H1 (cell line): ENCODE measurements around the gene XPO5. TPM values are rescaled to one million over a fixed set of nuclear protein-coding genes. Genes with fewer than 3 reads are reported as not detected.
A peak's percentile ranks its signal among the peaks of the same experiment; 100 is the strongest.

Experiments
- CTCF ChIA-PET: fragments of 300-600 bp; sonication (Branson Sonifier 250); formaldehyde crosslinking; loops from one replicate; lab custom pipeline; 2021; ENCODE audit not compliant: partially characterized antibody; lab: Charles Lee
- POLR2A ChIA-PET: fragments of 300-600 bp; sonication (Branson Sonifier 250); formaldehyde crosslinking; loops from one replicate; lab custom pipeline; 2021; ENCODE audit warnings: inconsistent platforms; ENCODE audit not compliant: partially characterized antibody; lab: Charles Lee
- DNase-seq, 2 experiments: peaks; one replicate each; pipeline versions ENCODE4 v3.0.0 to v3.0.0-alpha.2; 2010 to 2022; ENCODE audit warnings: low spot score in 2 of 2, low read depth in 1 of 2, mixed read lengths in 1 of 2
- FAIRE-seq: peaks from 2 replicates; lab custom pipeline; 2011; peaks lifted over from hg19 to GRCh38; lab: Jason Lieb, UNC
- H2AFZ ChIP-seq: 2 replicates; pipeline ENCODE4 v1.8.1; 2012; ENCODE audit warnings: low read length, inconsistent platforms
- H2AK5ac ChIP-seq: 2 replicates; pipeline ENCODE4 v1.6.1; 2013; ENCODE audit warnings: low read depth, low read length
- H2BK120ac ChIP-seq: replicated peaks from 2 replicates; pipeline ENCODE3; 2013; ENCODE audit warnings: low read depth, low read length, inconsistent platforms
- H2BK12ac ChIP-seq: 2 replicates; pipeline ENCODE4 v1.6.1; 2013; ENCODE audit warnings: low read depth, low read length
- H2BK15ac ChIP-seq: 2 replicates; pipeline ENCODE4 v1.6.1; 2013; ENCODE audit warnings: low read length
- H2BK20ac ChIP-seq: 2 replicates; pipeline ENCODE4 v1.6.1; 2013; ENCODE audit warnings: low read length
- H2BK5ac ChIP-seq: 2 replicates; pipeline ENCODE4 v1.6.1; 2013; ENCODE audit warnings: low read depth, low read length
- H3K14ac ChIP-seq: 2 replicates; pipeline ENCODE4 v1.6.1; 2013; ENCODE audit warnings: inconsistent platforms; ENCODE audit not compliant: insufficient read length
- H3K18ac ChIP-seq: 2 replicates; pipeline ENCODE4 v1.6.1; 2013; ENCODE audit warnings: low read length; ENCODE audit errors: extremely low read depth
- H3K23ac ChIP-seq: 2 replicates; pipeline ENCODE4 v1.6.1; 2013; ENCODE audit warnings: inconsistent platforms; ENCODE audit not compliant: insufficient read length
- H3K23me2 ChIP-seq: 2 replicates; pipeline ENCODE4 v1.6.1; 2013; ENCODE audit warnings: low read depth, low read length
- H3K27ac ChIP-seq: 2 replicates; pipeline ENCODE4 v1.6.1; 2011; ENCODE audit warnings: low read depth, low read length, inconsistent platforms
- H3K27me3 ChIP-seq, 4 experiments: replicated peaks in 1 of 4; 1 replicate in 1 of 4; 2 replicates in 3 of 4; pipeline versions ENCODE4 v1.6.1 to v1.8.1; 2011 to 2013; ENCODE audit warnings: low read length in 3 of 4, mild to moderate bottlenecking in 3 of 4, inconsistent platforms in 2 of 4, mixed read lengths in 2 of 4, moderate library complexity in 1 of 4; ENCODE audit not compliant: control insufficient read depth in 3 of 4, insufficient read depth in 3 of 4; ENCODE audit errors: extremely low read depth in 1 of 4
- H3K36me3 ChIP-seq, 4 experiments: 2 replicates each; pipeline versions ENCODE4 v1.6.1 to v1.8.1; 2011 to 2013; ENCODE audit warnings: mild to moderate bottlenecking in 4 of 4, low read length in 3 of 4, moderate library complexity in 2 of 4, control low read depth in 1 of 4, inconsistent platforms in 1 of 4; ENCODE audit not compliant: insufficient read depth in 4 of 4, control insufficient read depth in 2 of 4
- H3K4ac ChIP-seq: replicated peaks from 2 replicates; pipeline ENCODE3; 2013; ENCODE audit warnings: low read length, low read depth, mixed read lengths, inconsistent platforms; ENCODE audit not compliant: insufficient read length
- H3K4me1 ChIP-seq, 4 experiments: replicated peaks in 1 of 4; 1 replicate in 1 of 4; 2 replicates in 3 of 4; pipeline versions ENCODE4 v1.6.1 to v1.8.1; 2011 to 2013; ENCODE audit warnings: low read length in 3 of 4, inconsistent platforms in 2 of 4, mixed read lengths in 1 of 4; ENCODE audit not compliant: insufficient read depth in 4 of 4, control insufficient read depth in 3 of 4
- H3K4me2 ChIP-seq, 2 experiments: 2 replicates each; pipeline versions ENCODE4 v1.6.1 to v1.8.1; 2011 to 2013; ENCODE audit warnings: low read depth in 2 of 2, low read length in 2 of 2, control low read depth in 1 of 2, inconsistent platforms in 1 of 2, mild to moderate bottlenecking in 1 of 2; ENCODE audit not compliant: insufficient read depth in 1 of 2
- H3K4me3 ChIP-seq, 4 experiments: fragments of 200-600, 300-600 bp in 1 of 4; sonication (generic), shearing (Covaris generic), sonication (Bioruptor Twin) in 1 of 4; 2 replicates each; pipeline versions ENCODE4 v1.5.1 to v1.8.1; 2011 to 2016; ENCODE audit warnings: low read length in 4 of 4, low read depth in 3 of 4, control low read depth in 2 of 4, inconsistent platforms in 2 of 4, mild to moderate bottlenecking in 2 of 4, mixed read lengths in 1 of 4, moderate library complexity in 1 of 4; ENCODE audit not compliant: insufficient read depth in 2 of 4; ENCODE audit errors: extremely low read depth in 1 of 4
- H3K56ac ChIP-seq: replicated peaks from 2 replicates; pipeline ENCODE3; 2013; ENCODE audit warnings: low read depth, mild to moderate bottlenecking, mixed read lengths, low read length, inconsistent platforms; ENCODE audit not compliant: insufficient read length
- H3K79me1 ChIP-seq: 2 replicates; pipeline ENCODE4 v1.6.1; 2013; ENCODE audit warnings: low read depth, low read length, control low read depth
- H3K79me2 ChIP-seq, 2 experiments: 2 replicates each; pipeline versions ENCODE4 v1.6.1 to v1.8.1; 2012 to 2013; ENCODE audit warnings: low read length in 2 of 2, mild to moderate bottlenecking in 2 of 2, inconsistent platforms in 1 of 2; ENCODE audit not compliant: insufficient read depth in 2 of 2, control insufficient read depth in 1 of 2
- H3K9ac ChIP-seq, 4 experiments: replicated peaks in 1 of 4; 1 replicate in 1 of 4; 2 replicates in 3 of 4; pipeline versions ENCODE4 v1.6.1 to v1.8.1; 2011 to 2013; ENCODE audit warnings: low read depth in 3 of 4, low read length in 3 of 4, control low read depth in 2 of 4, mild to moderate bottlenecking in 2 of 4, moderate library complexity in 2 of 4, inconsistent platforms in 1 of 4; ENCODE audit errors: extremely low read depth in 1 of 4
- H3K9me3 ChIP-seq, 2 experiments: 2 replicates each; pipeline versions ENCODE4 v1.6.1 to v1.8.1; 2012 to 2013; ENCODE audit warnings: mild to moderate bottlenecking in 2 of 2, moderate library complexity in 2 of 2, control low read depth in 1 of 2, inconsistent platforms in 1 of 2, low read depth in 1 of 2, low read length in 1 of 2, mixed read lengths in 1 of 2; ENCODE audit not compliant: insufficient read depth in 2 of 2
- H4K20me1 ChIP-seq, 2 experiments: replicated peaks in 1 of 2; 2 replicates each; pipeline versions ENCODE3 to v1.8.1; 2011 to 2013; ENCODE audit warnings: inconsistent platforms in 2 of 2, low read length in 2 of 2, mild to moderate bottlenecking in 1 of 2; ENCODE audit not compliant: insufficient read depth in 2 of 2, control insufficient read depth in 1 of 2
- H4K5ac ChIP-seq: 2 replicates; pipeline ENCODE4 v1.6.1; 2013; ENCODE audit warnings: low read length, low read depth, mixed read lengths, inconsistent platforms; ENCODE audit not compliant: insufficient read length
- H4K8ac ChIP-seq: 2 replicates; pipeline ENCODE4 v1.8.0; 2013; ENCODE audit warnings: mild to moderate bottlenecking, moderate library complexity, low read length, inconsistent platforms; ENCODE audit not compliant: insufficient read depth; ENCODE audit errors: extremely low read depth
- H4K91ac ChIP-seq: replicated peaks from 2 replicates; pipeline ENCODE3; 2013; ENCODE audit warnings: low read length, mixed read lengths, inconsistent platforms; ENCODE audit not compliant: insufficient read length
- ATF3 ChIP-seq: IDR thresholded peaks from 2 replicates; pipeline ENCODE4 v1.6.1; 2011; ENCODE audit warnings: low read depth, mild to moderate bottlenecking, low read length; ENCODE audit not compliant: insufficient read depth
- CEBPB ChIP-seq: IDR thresholded peaks from 2 replicates; pipeline ENCODE4 v1.6.1; 2012; ENCODE audit warnings: low read depth, low read length
- CHD1 ChIP-seq: IDR thresholded peaks from 2 replicates; pipeline ENCODE4 v1.6.1; 2012; ENCODE audit warnings: low read depth, low read length, improper control_type of control experiment
- EZH2 ChIP-seq: fragments of 200-600 bp; sonication (generic); IDR thresholded peaks from 2 replicates; pipeline ENCODE4 v1.7.1; 2012; ENCODE audit warnings: low read depth, mild to moderate bottlenecking, moderate library complexity, low read length, inconsistent platforms; ENCODE audit not compliant: severe bottlenecking
- MAFK ChIP-seq: IDR thresholded peaks from 2 replicates; pipeline ENCODE4 v1.6.1; 2012; ENCODE audit warnings: low read depth, mild to moderate bottlenecking, improper control_type of control experiment, low read length
- MAX ChIP-seq: IDR thresholded peaks from 2 replicates; pipeline ENCODE4 v1.6.1; 2012; ENCODE audit warnings: inconsistent platforms
- POLR2AphosphoS5 ChIP-seq: IDR thresholded peaks from 2 replicates; pipeline ENCODE4 v1.6.1; 2011; ENCODE audit warnings: low read depth, low read length
- SP1 ChIP-seq: IDR thresholded peaks from 2 replicates; pipeline ENCODE4 v1.6.1; 2011; ENCODE audit warnings: low read depth, low read length
- WGBS, 2 experiments: shearing (Covaris generic) in 1 of 2; methylation state at CpG; one replicate each; pipeline versions ENCODE4 v1.1.6 to v1.1.7; 2013 to 2015; ENCODE audit warnings: low lambda C conversion rate in 2 of 2, mixed read lengths in 2 of 2, inconsistent platforms in 1 of 2, low coverage in 1 of 2, missing lambda C conversion rate in 1 of 2; ENCODE audit not compliant: insufficient replicate concordance in 2 of 2, insufficient coverage in 1 of 2, insufficient read length in 1 of 2; ENCODE audit errors: extremely low coverage in 1 of 2, missing lambda C conversion rate in 1 of 2; 5-methylcytosine and 5-hydroxymethylcytosine counted together
- polyA plus RNA-seq, 7 experiments: library from polyadenylated mRNA; depleted of rRNA in 3 of 7; stranded (reverse) in 5 of 7; unstranded in 2 of 7; fragments of >200 nt in 5 of 7; fragments of 200-250 nt in 2 of 7; gene quantifications; 1 replicate in 5 of 7; 2 replicates in 1 of 7; 4 replicates in 1 of 7; pipeline versions ENCODE4 v1.2.1 to v1.2.3, GENCODE V29; 2011 to 2013; ENCODE audit warnings: missing spikeins in 2 of 7, mixed read lengths in 2 of 7
- total RNA-seq: library from RNA; stranded (reverse); fragmentation: NEBNext Ultra II Directional; extraction: Animal tissue kit (Norgen Biotek cat#: 25700); gene quantifications from 2 replicates; pipeline ENCODE4 v1.2.1, GENCODE V29; 2021

Gene XPO5
- total and polyA plus RNA-seq, 2 of the 8 experiments (the other 6 are each of a cell fraction or from before 2014, with no cell fraction given): 80.6 to 95.7 TPM

GRCh38 chr6:43491750-43492661 is 83.8 kb downstream of the XPO5 start:
- H2BK20ac ChIP-seq: no peak overlapping the region
- no peak overlapping the region for H4K5ac ChIP-seq
- H3K23me2 ChIP-seq: no peaks in the 10 kb centered on the region
- H3K23ac ChIP-seq: no peak overlapping the region
- peaks cover 4 to 60% of the 10 kb centered on the region in 2 experiments; a peak in 3 of 4 replicates for H3K79me2 ChIP-seq
- no peaks in the 10 kb centered on the region for H3K27me3 ChIP-seq
- no peak overlapping the region for H3K4me2 ChIP-seq
- TF ChIP-seq SP1 (no peak), MAX (no peak), CEBPB (no peak), MAFK (no peak), ATF3 (no peak), EZH2 (no peak), POLR2AphosphoS5 (no peak), CHD1 (no peak)
- H3K9me3 ChIP-seq: no peaks in the 10 kb centered on the region
- H3K4me3 ChIP-seq: no peak overlapping the region
- FAIRE-seq: no peak
- no peak overlapping the region for H2BK120ac ChIP-seq
- no peaks in the 10 kb centered on the region for H3K36me3 ChIP-seq
- H2BK15ac ChIP-seq: no peak overlapping the region
- no peak overlapping the region for H3K9ac ChIP-seq
- H4K20me1 ChIP-seq: peaks cover 20 to 40% of the 10 kb centered on the region in 2 experiments
- H4K91ac ChIP-seq: no peak overlapping the region
- peaks cover 31% of the 10 kb centered on the region for H3K79me1 ChIP-seq
- ChIA-PET POLR2A (interaction anchor here (1.0 to 5.6 kb wide), 7 partner anchors 10 to 36 kb away, joined by 3 to 27 read pairs (median 5); partner anchors contain the start of genes LRRC73 and TJAP1), CTCF (interaction anchor here (0.8 to 32.9 kb wide), 6 partner anchors 9 to 235 kb away, joined by 3 to 536 read pairs (median 250); partner anchors contain the start of genes ABCC10, DLK2, LRRC73 and TJAP1)
- WGBS, 2 experiments: 80% methylated on average over 10 of the region's 10 CpGs; no CpG with 5 or more reads in 1 of the 2 experiments
- no peak overlapping the region for H3K18ac ChIP-seq
- H4K8ac ChIP-seq: peak overlapping the region; percentile 60
- H3K4ac ChIP-seq: no peak overlapping the region
- no peak overlapping the region for H2BK5ac ChIP-seq
- no peak overlapping the region; the same call in 1 of the 2 replicates for H3K27ac ChIP-seq
- peaks cover 7 to 19% (median 15%) of the 10 kb centered on the region in 4 experiments for H3K4me1 ChIP-seq
- no peak overlapping the region for H3K14ac ChIP-seq
- no peak overlapping the region for H3K56ac ChIP-seq
- no peak overlapping the region for H2BK12ac ChIP-seq
- H2AFZ ChIP-seq: no peak overlapping the region
- no peak for DNase-seq
- H2AK5ac ChIP-seq: no peak overlapping the region
